HCT116 (cell line): ENCODE data around the gene ATP5PO. TPM values are rescaled to one million over a fixed set of nuclear protein-coding genes. Genes with fewer than 3 reads are reported as not detected.

Source experiments
- ATAC-seq: fragments of 200-7000 bp; cut with Tn5 transposase; 2 replicates; pipeline ENCODE4 v1.9.1; 2020; ENCODE audit warnings: mild to moderate bottlenecking, moderate library complexity
- BruUV-seq: library from RNA; stranded (reverse); fragments of 400-500 nt; replicated peaks from 2 replicates; lab custom pipeline; 2021; lab: Mats Ljungman, UMichigan
- CTCF ChIA-PET: fragments of 300-600 bp; sonication (Branson Sonifier 250); formaldehyde crosslinking; loops from one replicate; lab custom pipeline; 2021; ENCODE audit warnings: antibody characterized with exemption; lab: Charles Lee
- POLR2A ChIA-PET: fragments of 300-600, 350-600 bp; sonication (Branson Sonifier 250); formaldehyde crosslinking; loops from one replicate; lab custom pipeline; 2021; ENCODE audit warnings: antibody characterized with exemption; lab: Charles Lee
- RAD21 ChIA-PET, 2 experiments: fragments of 300-600 bp; sonication (Branson Sonifier 250); formaldehyde crosslinking; loops; one replicate each; lab custom pipeline; 2023; ENCODE audit warnings: low total read pairs in 2 of 2; ENCODE audit not compliant: uncharacterized antibody in 2 of 2, unreplicated experiment in 2 of 2, low non-redundant PET in 1 of 2; lab: Charles Lee
- DNase-seq: peaks from one replicate; pipeline ENCODE4 v3.0.0-alpha.2; 2010; ENCODE audit warnings: low read depth, low spot score
- H2AFZ ChIP-seq: fragments of 200-600 bp; shearing (Covaris generic), sonication (generic); 2 replicates; pipeline ENCODE4 v1.6.1; 2017; ENCODE audit warnings: low read depth, mixed run types, mixed read lengths, antibody characterized with exemption, low read length; ENCODE audit not compliant: poor library complexity, severe bottlenecking
- H3K27ac ChIP-seq: 2 replicates; pipeline ENCODE4 v1.5.1; 2012; ENCODE audit warnings: low read depth, low read length
- H3K27me3 ChIP-seq: fragments of 200-600 bp; sonication (generic); 2 replicates; pipeline ENCODE4 v1.6.1; 2016; ENCODE audit warnings: mixed run types, low read length, mixed read lengths; ENCODE audit not compliant: insufficient read depth
- H3K36me3 ChIP-seq, 2 experiments: fragments of 200-500 bp in 1 of 2; fragments of 200-600 bp in 1 of 2; sonication (Bioruptor generic) in 1 of 2; sonication (generic) in 1 of 2; 2 replicates each; pipeline versions ENCODE4 v1.5.1 to v1.6.1; 2014 to 2016; ENCODE audit warnings: low read length in 2 of 2, inconsistent platforms in 1 of 2, mixed read lengths in 1 of 2, mixed run types in 1 of 2; ENCODE audit not compliant: insufficient read depth in 2 of 2, control insufficient read depth in 1 of 2
- H3K4me1 ChIP-seq, 2 experiments: fragments of 200-600 bp in 1 of 2; sonication (generic) in 1 of 2; 2 replicates each; pipeline versions ENCODE4 v1.5.1 to v1.6.1; 2012 to 2017; ENCODE audit warnings: low read length in 2 of 2, inconsistent platforms in 1 of 2, mild to moderate bottlenecking in 1 of 2, mixed read lengths in 1 of 2, mixed run types in 1 of 2, moderate library complexity in 1 of 2; ENCODE audit not compliant: insufficient read depth in 2 of 2, control insufficient read depth in 1 of 2
- H3K4me2 ChIP-seq: fragments of 200-600 bp; sonication (generic); 2 replicates; pipeline ENCODE4 v1.6.1; 2017; ENCODE audit warnings: mixed run types, low read length, mixed read lengths
- H3K4me3 ChIP-seq, 2 experiments: fragments of 200-600 bp in 1 of 2; sonication (generic) in 1 of 2; replicated peaks in 1 of 2; 2 replicates each; pipeline ENCODE4 v1.5.1; 2011 to 2016; ENCODE audit warnings: low read length in 2 of 2, control low read depth in 1 of 2, low read depth in 1 of 2, mild to moderate bottlenecking in 1 of 2, mixed read lengths in 1 of 2, mixed run types in 1 of 2
- H3K79me2 ChIP-seq: fragments of 200-600 bp; sonication (generic); 2 replicates; pipeline ENCODE4 v1.6.1; 2017; ENCODE audit warnings: mild to moderate bottlenecking, mixed run types, low read length, moderate library complexity, mixed read lengths; ENCODE audit not compliant: insufficient read depth
- H3K9ac ChIP-seq: fragments of 200-600 bp; sonication (generic); 2 replicates; pipeline ENCODE4 v1.6.1; 2016; ENCODE audit warnings: low read length, mixed read lengths
- H3K9me2 ChIP-seq: fragments of 200-600 bp; sonication (generic), shearing (Covaris generic); 2 replicates; pipeline ENCODE4 v1.6.1; 2017; ENCODE audit warnings: mixed run types, mild to moderate bottlenecking, moderate library complexity; ENCODE audit not compliant: insufficient read depth
- H3K9me3 ChIP-seq, 2 experiments: fragments of 200-500 bp in 1 of 2; fragments of 200-600 bp in 1 of 2; sonication (Bioruptor generic) in 1 of 2; sonication (generic) in 1 of 2; 2 replicates each; pipeline ENCODE4 v1.6.1; 2014 to 2017; ENCODE audit warnings: low read length in 2 of 2, mixed read lengths in 2 of 2, inconsistent platforms in 1 of 2, low read depth in 1 of 2, mild to moderate bottlenecking in 1 of 2, mixed run types in 1 of 2, moderate library complexity in 1 of 2; ENCODE audit not compliant: control insufficient read depth in 1 of 2, insufficient read depth in 1 of 2
- H4K20me1 ChIP-seq: fragments of 200-600 bp; sonication (generic), shearing (Covaris generic); 2 replicates; pipeline ENCODE4 v1.6.1; 2017; ENCODE audit warnings: mixed run types, mild to moderate bottlenecking, moderate library complexity; ENCODE audit not compliant: insufficient read depth
- ATF3 ChIP-seq: IDR thresholded peaks from 2 replicates; pipeline ENCODE4 v1.6.1; 2012
- CBX3 ChIP-seq: IDR thresholded peaks from 2 replicates; pipeline ENCODE4 v1.6.1; 2012; ENCODE audit warnings: low read depth
- EGR1 ChIP-seq: IDR thresholded peaks from 2 replicates; pipeline ENCODE4 v1.6.1; 2012; ENCODE audit warnings: low read depth
- ELF1 ChIP-seq: IDR thresholded peaks from 2 replicates; pipeline ENCODE4 v1.6.1; 2012; ENCODE audit warnings: low read depth, borderline replicate concordance
- EZH2 ChIP-seq: fragments of 200-600 bp; sonication (generic); IDR thresholded peaks from 2 replicates; pipeline ENCODE4 v1.6.1; 2017; ENCODE audit warnings: antibody characterized with exemption, mixed run types
- EZH2phosphoT487 ChIP-seq: fragments of 200-600 bp; IDR thresholded peaks from 2 replicates; pipeline ENCODE4 v1.6.1; 2018; ENCODE audit warnings: antibody characterized with exemption, borderline replicate concordance
- JUND ChIP-seq: IDR thresholded peaks from 2 replicates; pipeline ENCODE4 v1.6.1; 2012
- MAX ChIP-seq: IDR thresholded peaks from 2 replicates; pipeline ENCODE4 v1.6.1; 2012
- POLR2AphosphoS5 ChIP-seq: IDR thresholded peaks from 2 replicates; pipeline ENCODE4 v1.6.1; 2011; ENCODE audit warnings: mild to moderate bottlenecking, low read depth, low read length, moderate library complexity
- RAD21 ChIP-seq: IDR thresholded peaks from 2 replicates; pipeline ENCODE4 v1.6.1; 2012; ENCODE audit warnings: low read depth, mild to moderate bottlenecking
- SP1 ChIP-seq: IDR thresholded peaks from 2 replicates; pipeline ENCODE4 v1.6.1; 2012; ENCODE audit warnings: low read depth
- SRF ChIP-seq: IDR thresholded peaks from 2 replicates; pipeline ENCODE4 v1.6.1; 2012; ENCODE audit warnings: low read depth
- YY1 ChIP-seq: IDR thresholded peaks from 2 replicates; pipeline ENCODE4 v1.6.1; 2011; ENCODE audit warnings: low read length, low read depth, moderate library complexity, mild to moderate bottlenecking; ENCODE audit not compliant: insufficient replicate concordance; ENCODE audit errors: extremely low read depth
- ZBTB33 ChIP-seq: IDR thresholded peaks from 2 replicates; pipeline ENCODE4 v1.6.1; 2011; ENCODE audit warnings: mild to moderate bottlenecking, low read length, moderate library complexity; ENCODE audit not compliant: insufficient replicate concordance; ENCODE audit errors: extremely low read depth
- ZFX ChIP-seq: fragments of 450-650 bp; IDR thresholded peaks from 2 replicates; pipeline ENCODE4 v1.6.1; 2017
- ZNF274 ChIP-seq: fragments of 200-500 bp; sonication (Bioruptor generic); IDR thresholded peaks from 2 replicates; pipeline ENCODE4 v1.6.1; 2014; ENCODE audit warnings: mild to moderate bottlenecking, low read depth, low read length, inconsistent platforms
- intact Hi-C: fragments of 100-400 bp; cut with micrococcal nuclease; formaldehyde crosslinking; loops from 2 replicates; pipeline ENCODE4 v1.10.0; 2022
- total RNA-seq: library from RNA; stranded (reverse); gene quantifications from one replicate; pipeline ENCODE4 v1.2.1, GENCODE V29; 2021; ENCODE audit not compliant: unreplicated experiment

The ATP5PO gene
- total RNA-seq, 1 experiment from 2014 or later, result 238 TPM

- Histone ChIP-seq H3K4me2 (no peak overlapping the region), H3K27me3 (no peaks in the 10 kb centered on the region), H3K4me1 (peaks cover 1 to 4% of the 10 kb centered on the region in 2 experiments; a peak in 3 of 4 replicates), H3K9ac (no peak overlapping the region), H3K9me2 (no peaks in the 10 kb centered on the region), H2AFZ (no peak overlapping the region), H3K36me3 (no peaks in the 10 kb centered on the region), H4K20me1 (no peaks in the 10 kb centered on the region), H3K79me2 (no peaks in the 10 kb centered on the region), H3K4me3 (no peak overlapping the region), H3K27ac (no peak overlapping the region), H3K9me3 (no peaks in the 10 kb centered on the region)
- DNase-seq, result no peak
- ChIA-PET RAD21 (interaction anchor here in 1 of 2 experiments (0.6 kb wide), 1 partner anchor 116 kb away, joined by 4 read pairs; no protein-coding TSS in a partner anchor), CTCF (no interaction called here), POLR2A (no interaction called here)
- ATAC-seq, result no peak
- BruUV-seq, result no TSS peak
- intact Hi-C loops, result no loop called here
- TF ChIP-seq RAD21 (no peak), ATF3 (no peak), YY1 (no peak), ELF1 (no peak), ZFX (no peak), POLR2AphosphoS5 (no peak), ZNF274 (no peak), JUND (no peak), EGR1 (no peak), EZH2 (no peak), SRF (no peak), MAX (no peak), ZBTB33 (no peak), CBX3 (no peak), EZH2phosphoT487 (no peak), SP1 (no peak)
These were observed 38.8 kb upstream of the ATP5PO start for GRCh38 chr21:33954395-33954794.
